Mesenteric fat pad (tissue), 1 donor: ENCODE measurements around the gene BABAM2. TPM values are rescaled to one million over a fixed set of nuclear protein-coding genes. Genes with fewer than 3 reads are reported as not detected.
"Not testable (repeated sequence)": the region's sequence is repeated elsewhere in the genome, so short reads cannot be mapped to it uniquely, and the experiment has no call there.

Source experiments
- DNase-seq: peaks from one replicate; pipeline ENCODE4 v3.0.0-alpha.2; 2020; ENCODE audit warnings: low spot score
- total RNA-seq: library from RNA; stranded (reverse); fragmentation: NEBNext Ultra II Directional; extraction: Animal tissue kit (Norgen Biotek cat#: 25700); gene quantifications from one replicate; pipeline ENCODE4 v1.2.1, GENCODE V29; 2021
- donor health status: DM: yes; HTN: yes; CAD: no.

Gene BABAM2
- total RNA-seq, 1 donor from 2014 or later: 36.0 TPM

DNA sequence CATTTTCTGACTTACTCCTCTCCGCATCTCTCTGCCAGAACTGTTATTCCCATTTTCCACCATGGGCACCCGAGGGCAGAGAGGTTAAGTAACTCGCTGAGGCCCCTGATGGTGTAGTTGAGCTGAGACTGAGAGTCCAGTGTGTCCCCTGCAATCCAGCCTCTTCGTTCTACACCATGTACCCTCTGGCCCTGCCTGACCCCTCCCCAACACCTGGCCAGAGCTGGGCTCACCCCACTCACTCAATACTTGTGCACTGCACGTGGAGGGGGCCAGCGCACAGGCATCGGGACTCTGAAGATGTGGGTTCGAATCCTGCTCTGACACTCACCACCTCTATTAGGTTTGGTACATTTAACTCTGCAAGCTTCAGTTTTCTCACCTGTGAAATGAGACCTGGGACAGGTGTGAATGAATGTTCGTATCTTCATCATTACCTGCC, 477.8 kb downstream of the BABAM2 start:
- no peak for DNase-seq

DNA sequence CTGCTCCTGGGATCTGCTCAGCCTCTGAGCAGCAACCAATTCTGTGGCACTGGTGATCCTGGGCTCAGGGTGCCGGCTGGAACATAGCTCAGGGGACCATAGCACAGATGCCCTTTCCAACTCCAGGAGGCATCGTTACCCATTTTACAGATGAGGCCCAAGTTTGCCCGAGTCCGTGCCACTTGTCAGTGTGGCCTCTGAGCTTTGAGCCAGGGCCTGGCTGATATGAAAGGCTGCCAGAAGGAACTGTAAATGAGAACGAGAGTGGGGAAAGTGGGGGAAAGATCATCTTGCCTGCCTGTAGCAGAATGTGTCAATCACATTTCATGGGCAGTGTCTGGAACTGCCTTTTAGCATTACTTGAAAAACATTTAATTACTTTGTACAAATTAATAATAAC, 478.8 kb downstream of the BABAM2 start:
- no peak for DNase-seq

DNA sequence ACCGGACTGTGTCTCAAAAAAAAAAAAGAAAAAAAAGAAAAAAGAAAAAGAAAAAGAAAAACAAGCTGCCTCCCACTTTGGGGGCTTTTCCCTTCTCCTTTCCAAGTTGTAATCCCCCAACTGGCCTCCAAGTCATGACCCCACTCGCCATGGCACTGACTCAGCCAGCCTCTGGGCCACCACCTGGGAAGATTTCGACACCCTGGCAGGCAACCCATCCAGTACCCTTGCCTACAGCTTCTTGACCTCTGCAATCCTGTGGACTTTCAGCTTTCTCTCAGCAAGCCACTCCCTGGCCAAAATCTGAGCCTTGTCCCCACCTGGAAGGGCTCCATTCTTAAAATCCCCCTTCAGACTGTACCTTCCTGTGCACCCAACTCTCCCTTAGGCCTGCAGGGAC, 479.8 kb downstream of the BABAM2 start:
- DNase-seq: no peak

DNA sequence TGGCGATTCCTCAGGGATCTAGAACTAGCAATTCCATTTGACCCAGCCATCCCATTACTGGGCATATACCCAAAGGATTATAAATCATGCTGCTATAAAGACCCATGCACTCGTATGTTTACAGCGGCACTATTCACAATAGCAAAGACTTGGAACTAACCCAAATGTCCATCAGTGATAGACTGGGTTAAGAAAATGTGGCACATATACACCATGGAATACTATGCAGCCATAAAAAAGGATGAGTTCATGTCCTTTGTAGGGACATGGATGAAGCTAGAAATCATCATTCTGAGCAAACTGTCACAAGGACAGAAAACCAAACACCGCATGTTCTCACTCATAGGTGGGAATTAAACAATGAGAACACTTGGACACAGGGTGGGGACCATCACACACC, 481.2 kb downstream of the BABAM2 start:
- not testable (repeated sequence) for DNase-seq

DNA sequence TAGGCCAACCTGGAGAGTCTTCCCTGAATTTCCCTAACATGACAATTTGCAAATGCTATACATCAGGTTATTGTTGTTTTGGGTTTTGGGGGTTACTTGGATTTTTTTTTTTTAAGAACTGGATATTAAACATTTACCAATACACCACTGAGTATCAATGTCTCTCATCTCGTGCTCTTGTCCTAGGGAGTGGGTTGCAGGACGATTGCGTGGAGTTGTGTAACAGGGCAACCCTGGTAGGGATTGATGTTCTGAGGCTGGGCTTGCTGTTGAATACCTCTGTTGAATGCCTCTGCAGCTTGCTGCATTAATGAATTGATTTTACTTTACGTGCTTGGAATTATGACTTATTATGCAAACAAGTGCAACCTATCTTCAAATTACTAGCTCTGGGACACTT, 483.3 kb downstream of the BABAM2 start:
- DNase-seq: no peak

DNA sequence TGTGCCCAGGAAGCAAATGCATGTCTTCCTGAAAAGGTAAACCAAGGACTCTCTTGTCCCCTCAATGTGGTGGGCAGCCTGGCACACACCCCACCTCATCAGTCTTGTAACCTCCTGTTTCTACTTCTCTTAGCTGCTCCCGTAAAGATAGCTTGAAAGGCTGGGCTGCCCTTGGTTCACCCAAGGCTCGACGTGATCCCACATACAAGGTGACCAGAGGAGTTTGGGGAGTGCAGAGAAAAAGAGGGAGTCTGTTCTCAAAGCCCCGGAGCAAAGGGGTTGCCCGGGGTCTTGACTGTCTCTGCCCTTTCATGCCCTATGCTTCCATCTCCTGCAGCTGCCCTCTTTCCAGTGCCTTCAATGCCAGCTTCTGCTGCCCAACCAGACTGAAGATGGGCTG, 483.8 kb downstream of the BABAM2 start:
- no peak for DNase-seq

DNA sequence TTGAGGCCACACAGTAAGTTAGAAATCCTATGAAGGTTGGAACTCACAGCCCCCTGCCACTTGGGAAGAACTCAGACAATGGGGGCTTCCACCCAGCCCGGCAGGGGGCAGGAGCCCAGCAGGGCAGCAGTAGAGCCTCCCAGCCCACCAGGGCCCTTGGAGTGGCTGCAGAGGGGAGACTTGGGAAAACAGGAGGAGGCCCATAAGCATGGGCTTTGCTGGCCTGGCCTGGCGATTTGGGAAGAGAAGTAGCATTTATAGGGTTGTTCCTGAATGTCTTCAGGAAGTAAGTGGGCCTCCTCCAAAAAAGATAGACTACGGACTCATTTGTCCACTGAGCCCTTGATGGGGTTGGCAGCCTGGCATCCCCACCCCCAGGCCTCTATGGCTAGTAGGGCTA, 484.7 kb downstream of the BABAM2 start:
- DNase-seq: no peak

DNA sequence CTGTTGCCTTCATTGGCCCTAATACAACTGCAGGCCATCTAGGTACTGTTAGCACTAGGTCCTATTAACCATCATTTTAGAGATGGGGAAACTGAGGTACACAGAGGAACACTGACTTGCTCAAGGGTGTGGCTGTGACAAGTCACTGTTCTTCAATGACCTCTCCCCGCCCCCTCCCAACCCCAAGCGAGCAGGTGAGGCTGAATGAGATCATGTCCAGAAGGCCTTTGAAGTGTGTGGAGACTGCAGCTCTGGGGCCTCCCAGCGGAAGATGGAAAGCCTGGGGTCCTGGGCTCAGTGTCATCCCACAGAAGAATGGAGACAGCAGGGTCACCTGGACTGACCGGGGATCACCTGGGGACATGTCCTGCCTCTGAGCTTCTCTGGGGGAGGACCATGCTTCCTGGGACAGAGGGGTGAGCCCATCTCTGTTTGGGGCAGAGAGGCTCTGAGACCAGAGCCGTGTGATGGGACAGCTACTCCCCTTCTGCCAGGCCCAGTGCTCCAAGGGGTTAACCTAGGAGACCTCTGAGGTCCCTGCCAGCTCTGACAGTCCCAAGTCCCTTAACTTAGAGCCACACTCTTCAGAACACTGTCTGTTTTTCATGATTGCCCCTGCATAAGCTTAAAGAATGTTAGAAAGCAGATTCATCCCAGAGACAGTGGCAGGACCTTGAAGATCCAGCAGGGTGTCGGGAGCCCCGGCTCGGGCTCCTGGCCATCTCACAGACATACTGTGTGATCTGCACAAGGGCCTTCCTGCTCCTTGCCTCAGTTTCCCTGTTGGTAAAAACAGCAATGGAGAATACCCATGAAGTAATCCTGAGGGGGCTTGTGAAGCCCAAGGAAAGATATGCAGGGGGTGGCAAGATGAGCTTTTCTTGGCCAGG, 485.5 kb downstream of the BABAM2 start:
- no peak for DNase-seq

DNA sequence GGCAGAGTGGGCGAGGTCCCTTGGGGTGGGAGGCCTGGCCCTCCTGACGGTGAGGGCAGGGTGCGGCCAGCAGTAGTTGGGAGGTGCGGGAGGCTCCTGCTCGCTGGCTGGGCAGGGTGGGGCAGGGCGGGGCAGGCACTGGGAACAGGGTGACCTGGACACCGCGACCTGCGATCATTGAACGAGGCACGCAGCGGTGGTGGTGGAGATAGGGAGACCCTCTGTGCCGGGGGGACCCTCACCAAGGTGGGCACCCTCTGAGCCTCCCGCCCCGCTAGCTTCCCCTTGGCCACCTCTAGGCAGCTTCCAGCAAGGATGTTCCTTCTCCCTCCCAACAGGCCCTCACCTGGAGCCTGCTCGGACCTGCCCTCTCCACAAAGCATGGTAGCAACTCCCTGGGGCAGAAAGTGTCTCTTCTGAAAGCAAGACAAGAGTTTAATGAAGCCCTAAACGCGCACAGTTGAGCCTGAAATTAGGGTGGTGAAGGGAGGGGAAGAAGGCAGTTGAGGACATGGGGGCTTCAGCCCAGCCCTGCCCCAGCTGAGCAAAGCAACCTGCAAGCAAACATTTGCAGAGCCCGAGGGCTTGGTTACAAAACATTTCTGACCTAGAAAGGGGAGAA, 486.8 kb downstream of the BABAM2 start:
- DNase-seq: no peak

DNA sequence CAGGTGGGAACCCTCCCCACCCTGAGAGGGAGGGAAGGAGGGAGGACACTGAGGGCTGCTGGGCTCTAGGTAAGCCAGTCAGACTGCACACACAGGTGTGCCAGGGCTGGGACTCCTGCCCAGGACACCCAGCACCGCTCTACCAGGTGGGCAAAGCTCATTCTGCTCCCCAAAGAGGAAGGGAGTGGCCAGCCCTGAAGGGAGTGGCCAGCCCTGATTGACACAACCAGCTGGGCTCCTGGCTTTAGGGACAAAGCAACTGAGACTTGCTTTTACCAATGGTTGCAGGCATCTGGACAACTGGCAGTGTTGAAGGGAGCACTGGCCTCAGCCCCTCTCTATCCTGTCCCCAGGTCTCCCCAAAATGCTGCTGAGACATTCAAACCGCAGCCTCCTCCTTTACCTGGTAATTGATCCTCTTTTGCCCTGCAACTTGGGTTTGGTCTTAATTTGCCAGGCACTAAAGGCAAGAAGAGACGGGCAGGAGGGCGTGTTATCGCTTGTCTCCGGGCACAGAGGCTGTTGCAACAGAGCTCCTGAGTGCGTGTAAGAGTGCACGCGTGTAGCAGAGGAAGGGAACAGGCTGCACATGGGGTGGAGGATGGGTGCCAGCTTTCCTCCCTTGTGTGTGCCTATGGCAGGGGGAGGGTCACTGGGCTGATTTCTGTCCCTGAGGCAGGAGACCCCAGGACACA, 487.6 kb downstream of the BABAM2 start:
- DNase-seq: no peak

DNA sequence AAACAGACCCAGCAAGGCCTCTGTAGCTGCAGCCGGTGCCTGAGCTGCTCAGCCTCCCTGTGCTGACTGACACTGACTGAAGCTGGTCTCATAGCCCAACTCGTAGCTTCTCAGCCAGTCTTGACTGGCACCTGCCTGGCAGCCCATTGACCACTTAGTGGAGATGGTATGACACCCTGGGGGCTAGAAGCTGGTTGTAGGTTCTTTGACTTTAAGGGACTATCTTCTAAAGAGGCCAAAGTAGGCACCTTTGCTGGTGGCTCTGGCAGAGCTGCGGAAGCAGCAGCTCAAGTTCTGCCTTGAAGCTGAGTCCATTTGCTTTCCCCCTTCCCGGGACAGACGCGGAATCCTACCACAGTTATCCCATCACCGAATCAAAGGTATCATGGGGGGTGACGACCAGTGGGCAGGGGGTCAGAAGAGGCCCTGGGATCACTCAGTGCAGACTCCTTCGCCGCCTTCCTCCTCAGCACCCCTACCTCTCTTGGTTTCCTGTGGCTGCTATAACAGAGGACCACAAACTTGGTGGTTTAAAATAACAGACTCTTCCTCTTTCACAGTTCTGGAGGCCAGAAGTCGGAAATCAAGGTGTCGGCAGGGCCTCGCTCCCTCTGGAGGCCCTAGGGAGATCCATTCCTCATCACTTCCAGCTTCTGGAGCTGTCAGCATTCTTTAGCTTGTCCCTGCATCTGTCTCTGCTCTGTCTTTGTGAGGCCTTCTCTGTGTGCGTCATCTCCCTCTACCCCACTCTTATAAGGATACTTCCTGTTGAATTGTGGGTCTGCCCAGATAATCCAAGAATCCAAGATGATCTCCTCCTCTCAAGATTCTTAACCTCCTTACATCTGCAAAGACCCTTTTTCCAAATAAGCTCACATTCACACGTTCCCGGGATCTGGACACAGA, 488.4 kb downstream of the BABAM2 start:
- no peak for DNase-seq

DNA sequence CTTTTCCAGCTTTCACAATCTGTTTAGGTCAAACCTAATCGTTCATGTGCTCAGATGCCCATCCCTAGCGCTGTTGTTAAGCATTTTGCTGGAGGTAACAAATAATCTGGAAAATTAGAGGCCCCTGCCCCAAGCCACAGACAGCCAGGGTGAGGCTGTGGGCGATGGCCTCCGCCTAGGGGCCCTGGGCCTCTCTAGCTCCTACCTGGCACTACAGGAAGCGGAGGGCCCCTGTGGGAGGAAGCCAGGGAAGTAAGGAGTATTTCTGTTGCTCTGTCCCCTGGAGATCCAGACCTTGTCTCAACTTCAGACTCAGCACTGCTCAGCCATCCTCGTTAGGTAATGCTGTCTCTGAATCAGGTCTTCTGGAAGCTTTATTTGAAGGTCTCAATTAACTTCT, 489.7 kb downstream of the BABAM2 start:
- no peak for DNase-seq

DNA sequence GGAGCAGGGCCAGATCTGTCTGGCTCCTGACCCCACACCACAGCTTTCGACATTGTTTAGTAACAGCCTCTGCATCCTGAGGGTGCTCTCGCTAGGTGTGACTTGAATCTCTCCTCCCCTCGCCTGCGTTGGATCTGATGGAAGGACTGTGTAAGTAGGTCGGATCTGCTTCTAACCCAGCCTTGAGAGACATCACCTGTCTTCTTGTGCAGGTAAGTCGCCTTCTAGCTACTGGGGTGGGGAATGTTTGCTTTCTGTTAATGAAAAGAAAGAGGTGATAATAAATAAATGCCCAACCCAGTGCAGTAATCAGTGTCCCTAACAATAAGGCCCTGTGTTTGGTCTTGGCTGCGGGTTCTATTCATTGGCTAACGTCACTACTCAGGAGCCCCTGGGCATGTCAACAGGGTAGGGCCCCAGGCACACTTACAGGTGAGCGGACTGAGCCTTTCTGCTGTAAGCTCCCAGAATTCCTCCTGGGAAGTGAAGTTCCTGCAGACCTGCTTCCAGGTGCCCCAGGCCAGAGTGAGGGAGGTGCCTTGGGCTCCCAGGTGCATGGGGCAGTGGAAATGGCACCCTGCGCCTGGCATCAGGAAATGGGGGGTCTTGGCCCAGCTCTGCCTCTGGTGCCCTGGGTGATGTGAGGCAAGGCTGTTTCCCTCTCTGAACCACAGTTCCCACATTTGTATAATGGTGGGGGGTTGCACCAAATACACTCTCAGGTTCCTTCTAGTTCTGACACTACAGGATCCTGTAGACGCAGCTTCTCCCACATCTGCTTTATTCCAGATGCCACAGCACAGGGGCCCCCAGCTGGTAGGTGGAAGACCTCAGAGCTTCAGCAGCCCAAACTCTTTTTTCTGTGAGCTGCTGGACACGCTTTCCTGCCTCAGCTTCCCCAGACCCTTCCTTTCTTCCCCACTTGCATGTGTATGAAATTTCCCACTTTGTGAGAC, 491.0 kb downstream of the BABAM2 start:
- no peak for DNase-seq

DNA sequence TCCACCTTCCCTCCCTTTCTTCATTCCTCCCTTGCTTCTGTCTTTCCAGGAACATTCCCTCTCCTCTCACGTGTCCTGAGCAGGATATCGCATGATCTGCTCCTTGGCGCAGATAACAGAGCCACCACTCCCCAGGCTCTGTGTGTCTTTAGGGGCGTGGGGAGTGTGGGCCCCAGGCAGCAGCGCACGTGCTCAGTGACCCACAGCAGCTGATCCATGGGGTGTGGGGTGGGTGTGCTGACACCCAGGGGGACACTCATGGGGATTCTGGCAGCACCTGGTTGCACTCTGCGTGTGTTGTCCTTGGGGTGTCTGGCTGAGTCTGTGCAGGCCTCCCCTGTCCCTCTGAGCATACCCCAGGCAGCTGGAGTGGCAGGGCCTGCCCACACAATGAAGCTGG, 492.2 kb downstream of the BABAM2 start:
- no peak for DNase-seq

DNA sequence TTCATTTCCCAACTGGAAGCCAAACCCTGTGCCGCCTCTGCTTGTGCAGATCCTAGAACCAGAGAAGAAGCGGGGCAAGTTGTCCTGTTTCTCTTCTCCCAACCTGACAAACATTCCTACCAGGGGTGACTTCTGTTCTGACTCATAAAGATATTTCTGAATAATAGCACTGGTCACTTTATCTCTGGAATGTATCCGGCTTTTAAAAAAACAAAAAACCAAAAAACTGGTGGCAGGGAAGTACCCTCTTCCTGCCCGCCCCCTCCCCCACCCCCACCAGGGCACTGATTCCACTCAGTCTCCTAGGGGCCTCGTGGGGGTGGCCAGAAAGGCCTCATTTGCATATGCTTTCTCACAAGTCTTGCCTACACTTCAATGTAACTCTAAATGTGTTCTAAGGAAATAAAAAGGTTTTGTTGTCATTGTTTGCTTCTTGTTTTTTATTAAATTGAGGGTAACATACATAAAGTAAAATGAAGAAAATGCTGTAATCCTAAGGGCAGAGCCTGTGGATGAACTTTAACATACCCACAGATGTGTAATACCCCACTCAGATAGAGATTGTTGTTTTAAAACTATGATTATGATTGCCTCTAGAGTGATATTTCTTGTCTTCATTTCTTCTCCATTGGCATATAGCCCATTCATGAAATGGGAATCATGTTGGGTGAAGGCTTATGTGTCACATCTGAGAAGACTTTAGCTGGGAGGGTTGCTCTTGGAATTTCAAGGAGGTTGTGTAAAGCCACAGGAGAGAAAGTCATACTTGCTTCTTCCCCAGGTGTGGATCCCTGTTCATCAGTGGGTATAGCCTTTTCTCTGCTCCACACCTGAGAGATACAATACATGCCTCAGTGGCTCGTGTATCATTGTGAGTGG, 496.8 kb downstream of the BABAM2 start:
- DNase-seq: no peak
